CD14-positive monocyte (primary cell): Measurements from ENCODE around the gene TADA1. TPM values are rescaled to one million over a fixed set of nuclear protein-coding genes. Genes with fewer than 3 reads are reported as not detected.

ENCODE experiments used
- DNase-seq, 3 donors: peaks; one replicate each; pipeline ENCODE4 v3.0.0-alpha.2; 2011 to 2022
- H2AFZ ChIP-seq: 2 replicates; pipeline ENCODE4 v1.6.0; 2012; ENCODE audit warnings: mild to moderate bottlenecking, low read depth, low read length, inconsistent platforms; ENCODE audit not compliant: insufficient read depth, poor library complexity, severe bottlenecking
- H3K27ac ChIP-seq, 2 donors: 1 replicate in 1 of 2; 2 replicates in 1 of 2; pipeline ENCODE4 v1.5.1; 2012 to 2013; ENCODE audit warnings: low read length in 2 of 2, control low read depth in 1 of 2, inconsistent platforms in 1 of 2, low read depth in 1 of 2, mild to moderate bottlenecking in 1 of 2
- H3K27me3 ChIP-seq, 2 donors: one replicate each; pipeline versions ENCODE4 v1.6.0 to v1.6.1; 2011 to 2013; ENCODE audit warnings: low read length in 2 of 2; ENCODE audit not compliant: control insufficient read depth in 2 of 2, insufficient read depth in 2 of 2
- H3K36me3 ChIP-seq, 2 donors: replicated peaks in 1 of 2; 1 replicate in 1 of 2; 2 replicates in 1 of 2; pipeline versions ENCODE4 v1.5.1 to v1.6.1; 2012 to 2013; ENCODE audit warnings: low read length in 2 of 2, control low read depth in 1 of 2, inconsistent platforms in 1 of 2, mild to moderate bottlenecking in 1 of 2; ENCODE audit not compliant: insufficient read depth in 2 of 2, control insufficient read depth in 1 of 2
- H3K4me1 ChIP-seq, 2 donors: 1 replicate in 1 of 2; 2 replicates in 1 of 2; pipeline versions ENCODE4 v1.5.1 to v1.6.1; 2012 to 2013; ENCODE audit warnings: low read length in 2 of 2, control low read depth in 1 of 2, inconsistent platforms in 1 of 2, mild to moderate bottlenecking in 1 of 2, moderate library complexity in 1 of 2; ENCODE audit not compliant: insufficient read depth in 2 of 2, control insufficient read depth in 1 of 2
- H3K4me2 ChIP-seq: replicated peaks from 2 replicates; pipeline ENCODE3; 2012; ENCODE audit warnings: low read length, moderate library complexity, mild to moderate bottlenecking; ENCODE audit not compliant: poor library complexity, severe bottlenecking; ENCODE audit errors: extremely low read depth
- H3K4me3 ChIP-seq, 3 experiments: fragments of 200-600 bp in 1 of 3; sonication (generic) in 1 of 3; replicated peaks in 1 of 3; 1 replicate in 2 of 3; 2 replicates in 1 of 3; pipeline ENCODE4 v1.5.1; 2011 to 2013; ENCODE audit warnings: low read length in 3 of 3, mild to moderate bottlenecking in 3 of 3, control low read depth in 2 of 3, low read depth in 2 of 3, inconsistent platforms in 1 of 3, moderate library complexity in 1 of 3
- H3K79me2 ChIP-seq: 2 replicates; pipeline ENCODE4 v1.6.0; 2012; ENCODE audit warnings: mild to moderate bottlenecking, control low read depth, inconsistent platforms, low read length, moderate library complexity; ENCODE audit not compliant: insufficient read depth
- H3K9ac ChIP-seq: 2 replicates; pipeline ENCODE4 v1.6.0; 2017; ENCODE audit warnings: low read length, mild to moderate bottlenecking; ENCODE audit not compliant: insufficient read depth, poor library complexity, severe bottlenecking
- H3K9me3 ChIP-seq, 2 donors: replicated peaks in 1 of 2; 1 replicate in 1 of 2; 2 replicates in 1 of 2; pipeline versions ENCODE4 v1.5.1 to v1.6.1; 2012 to 2013; ENCODE audit warnings: low read length in 2 of 2, control low read depth in 1 of 2; ENCODE audit not compliant: control insufficient read depth in 1 of 2, insufficient read depth in 1 of 2
- H4K20me1 ChIP-seq: 2 replicates; pipeline ENCODE4 v1.6.0; 2012; ENCODE audit warnings: mild to moderate bottlenecking, low read length, control low read depth, moderate library complexity; ENCODE audit not compliant: insufficient read depth
- H3K27ac Mint-ChIP-seq, 7 donors: one replicate each; pipeline ENCODE4 v1.8.0; 2020; ENCODE audit warnings: mild to moderate bottlenecking in 7 of 7, mixed read lengths in 7 of 7, moderate library complexity in 6 of 7, inconsistent platforms in 2 of 7
- H3K27me3 Mint-ChIP-seq, 3 donors: one replicate each; pipeline ENCODE4 v1.8.0; 2021 to 2022; ENCODE audit warnings: low read depth in 3 of 3, mild to moderate bottlenecking in 3 of 3, mixed read lengths in 3 of 3, moderate library complexity in 3 of 3, inconsistent platforms in 1 of 3
- H3K36me3 Mint-ChIP-seq, 2 donors: one replicate each; pipeline ENCODE4 v1.8.0; 2020; ENCODE audit warnings: mixed read lengths in 2 of 2, inconsistent platforms in 1 of 2, mild to moderate bottlenecking in 1 of 2
- H3K4me1 Mint-ChIP-seq: one replicate; pipeline ENCODE4 v1.8.0; 2020; ENCODE audit warnings: mild to moderate bottlenecking, mixed read lengths
- H3K4me3 Mint-ChIP-seq, 2 donors: one replicate each; pipeline ENCODE4 v1.8.0; 2020; ENCODE audit warnings: mild to moderate bottlenecking in 2 of 2, mixed read lengths in 2 of 2, moderate library complexity in 1 of 2
- H3K9me3 Mint-ChIP-seq, 7 donors: one replicate each; pipeline ENCODE4 v1.8.0; 2020 to 2022; ENCODE audit warnings: mixed read lengths in 7 of 7, mild to moderate bottlenecking in 6 of 7, moderate library complexity in 6 of 7, inconsistent platforms in 2 of 7
- CTCF ChIP-seq: fragments of 200-600 bp; IDR thresholded peaks from one replicate; pipeline ENCODE4 v1.8.0; 2022; ENCODE audit warnings: antibody characterized with exemption, mild to moderate bottlenecking
- WGBS: methylation state at CpG from one replicate; pipeline ENCODE4 v1.1.5; 2013; ENCODE audit warnings: missing lambda C conversion rate; ENCODE audit not compliant: insufficient coverage; 5-methylcytosine and 5-hydroxymethylcytosine counted together
- intact Hi-C, 2 donors: fragments of 100-400 bp; cut with micrococcal nuclease; formaldehyde crosslinking; loops; one replicate each; pipeline versions ENCODE4 v1.15.0 to v1.15.1; 2023
- polyA plus RNA-seq, 3 donors: library from polyadenylated mRNA; depleted of rRNA in 1 of 3; unstranded in 2 of 3; stranded (reverse) in 1 of 3; fragments of 300-500 nt in 2 of 3; fragments of >200 nt in 1 of 3; fragmentation: Illumina TruSeq in 2 of 3; gene quantifications; 1 replicate in 2 of 3; 2 replicates in 1 of 3; pipeline ENCODE4 v1.2.3, GENCODE V29; 2012 to 2021

Gene TADA1
- polyA plus RNA-seq, 3 donors = 6.4 to 8.0 (median 7.9) TPM

GRCh38 chr1:166808952-166809351 is 67.1 kb downstream of the TADA1 start:
- Histone ChIP-seq H3K9me3 (no peaks in the 10 kb centered on the region), H2AFZ (no peak overlapping the region), H3K27me3 (no peaks in the 10 kb centered on the region), H3K4me2 (no peak overlapping the region), H3K27ac (no peak overlapping the region), H3K36me3 (no peaks in the 10 kb centered on the region), H3K4me3 (no peak overlapping the region), H3K79me2 (no peaks in the 10 kb centered on the region), H3K4me1 (no peaks in the 10 kb centered on the region), H3K9ac (no peak overlapping the region), H4K20me1 (no peaks in the 10 kb centered on the region)
- WGBS = 75% methylated on average over 1 of the region's 2 CpGs
- no peak overlapping the region for H3K4me3 Mint-ChIP-seq
- no peak overlapping the region for H3K27ac Mint-ChIP-seq
- no peak for TF ChIP-seq CTCF
- H3K4me1 Mint-ChIP-seq = no peaks in the 10 kb centered on the region
- peaks cover 0 to 2% (median 2%) of the 10 kb centered on the region in 3 donors for H3K27me3 Mint-ChIP-seq
- H3K9me3 Mint-ChIP-seq = peaks cover 0 to 2% (median 0%) of the 10 kb centered on the region in 7 donors
- H3K36me3 Mint-ChIP-seq = no peaks in the 10 kb centered on the region
- intact Hi-C loops = no loop called here
- DNase-seq = no peak

Other genes starting within 250 kb of the TADA1 start
- 10 to 100 TPM; 10.6 to 13.0 (median 10.9) TPM for gene POGK, start 36.8 kb downstream of the TADA1 start, polyA plus RNA-seq
- gene ILDR2, start 99.3 kb upstream of the TADA1 start, polyA plus RNA-seq = not detected
- gene MAEL, start 113.0 kb upstream of the TADA1 start, polyA plus RNA-seq = not detected
- gene GPA33, start 214.1 kb upstream of the TADA1 start, polyA plus RNA-seq = 1 to 10 TPM in 2 of 3 donors, under 1 TPM in 1; 0.84 to 1.8 (median 1.8) TPM
- not detected for gene STYXL2, start 217.8 kb upstream of the TADA1 start, polyA plus RNA-seq